GM21423 (cell line): ENCODE results near the gene GLTP.
A peak's percentile ranks its signal among the peaks of the same experiment; 100 is the strongest.
"Not testable (repeated sequence)": the region's sequence is repeated elsewhere in the genome, so short reads cannot be mapped to it uniquely, and the experiment has no call there.

Experiments
- ATAC-seq: cut with Tn5 transposase; IDR thresholded peaks from one replicate; pipeline ENCODE4 v1.9.1; 2021; ENCODE audit warnings: mild to moderate bottlenecking, moderate library complexity; ENCODE audit not compliant: unreplicated experiment

The GLTP gene, protein sequence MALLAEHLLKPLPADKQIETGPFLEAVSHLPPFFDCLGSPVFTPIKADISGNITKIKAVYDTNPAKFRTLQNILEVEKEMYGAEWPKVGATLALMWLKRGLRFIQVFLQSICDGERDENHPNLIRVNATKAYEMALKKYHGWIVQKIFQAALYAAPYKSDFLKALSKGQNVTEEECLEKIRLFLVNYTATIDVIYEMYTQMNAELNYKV

DNA sequence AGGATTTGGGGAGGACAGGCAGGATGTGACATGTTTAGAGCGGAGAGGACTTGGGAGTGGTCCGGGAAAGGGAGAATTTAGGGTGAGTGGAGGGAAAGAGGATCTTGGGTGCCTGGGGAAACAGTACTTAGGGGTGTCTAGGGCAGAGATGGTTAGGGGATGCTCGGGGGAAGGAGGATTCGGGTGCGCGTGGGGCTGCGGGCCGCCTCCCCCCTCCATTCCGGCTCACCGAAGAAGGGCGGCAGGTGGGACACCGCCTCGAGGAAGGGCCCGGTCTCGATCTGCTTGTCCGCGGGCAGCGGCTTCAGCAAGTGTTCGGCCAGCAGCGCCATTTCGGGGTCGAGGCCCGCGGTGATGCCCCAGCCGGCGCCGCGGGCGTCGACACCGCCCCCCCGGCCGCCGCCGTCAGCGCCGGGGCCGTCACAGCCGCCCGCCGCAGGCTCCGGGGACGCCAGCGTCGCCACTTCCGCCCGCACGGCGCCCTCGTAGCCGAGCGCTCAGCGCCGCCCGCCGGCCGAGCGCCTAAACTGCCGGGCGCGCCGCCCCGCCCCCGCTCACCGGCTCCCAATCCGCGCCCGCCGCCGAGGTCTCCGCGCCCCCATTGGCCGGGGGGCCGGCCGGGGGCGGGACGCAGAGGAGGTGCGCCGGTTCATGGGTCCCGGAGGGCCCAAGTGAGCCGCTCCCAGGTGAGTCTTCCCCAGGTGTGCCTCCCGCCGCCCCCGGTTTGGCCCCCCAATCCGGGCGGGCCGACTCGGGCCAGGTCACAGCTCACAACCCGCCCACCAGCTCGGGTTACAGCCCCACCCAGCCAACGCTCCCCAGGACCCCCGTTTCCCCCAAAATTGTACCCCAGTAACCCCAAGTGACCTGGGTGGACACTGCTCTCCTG is at the start of gene GLTP:
Gene GLTP, minus strand, starts transcription at position 499 of the 889 bp plus-strand sequence. Its CDS starts 167 bp downstream, at position 332.
- ATAC-seq, result peak; percentile 94

DNA sequence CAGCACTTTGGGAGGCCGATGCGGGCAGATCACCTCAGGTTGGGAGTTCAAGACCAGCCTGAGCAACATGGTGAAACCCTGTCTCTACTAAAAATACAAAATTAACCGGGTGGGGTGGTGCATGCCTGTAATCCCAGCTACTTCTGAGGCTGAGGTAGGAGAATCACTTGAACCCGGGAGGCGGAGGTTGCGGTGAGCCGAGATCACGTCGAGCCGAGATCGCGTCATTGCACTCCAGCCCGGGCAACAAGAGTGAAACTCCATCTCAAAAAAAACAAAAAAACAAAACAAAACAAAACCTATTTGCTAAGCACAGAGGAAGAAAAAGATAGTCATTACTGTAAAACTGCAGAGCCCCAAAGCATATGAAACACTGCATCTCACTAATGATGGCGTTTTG is 49.0 kb upstream of the GLTP start:
- not testable (repeated sequence) for ATAC-seq

DNA sequence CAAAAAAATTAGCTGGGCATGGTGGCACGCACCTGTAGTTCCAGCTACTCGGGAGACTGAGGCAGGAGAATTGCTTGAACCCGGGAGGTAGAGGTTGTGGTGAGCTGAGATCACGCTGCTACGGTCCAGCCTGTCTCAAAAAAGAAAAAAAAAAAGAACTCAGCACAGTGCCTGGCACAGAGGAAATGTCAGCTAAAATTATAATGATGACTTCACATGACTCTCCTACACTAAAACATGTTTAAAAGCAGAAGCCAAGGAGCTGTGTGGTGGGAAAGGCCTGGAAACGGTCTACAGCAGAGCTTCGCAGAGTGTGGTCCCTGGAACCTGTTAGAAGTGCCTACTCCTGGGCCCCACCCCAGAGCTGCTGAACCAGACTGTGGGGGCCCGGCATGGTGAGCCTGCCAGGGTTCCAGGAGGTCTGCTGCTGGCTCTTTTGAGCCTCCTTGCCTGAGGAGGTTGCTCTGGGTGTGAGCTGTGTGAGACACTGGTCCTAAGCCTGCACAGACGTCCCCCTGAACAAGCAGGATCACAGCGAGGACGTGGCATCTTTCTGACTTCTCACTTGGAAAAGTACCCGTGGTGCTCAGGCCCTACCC is 47.8 kb upstream of the GLTP start:
- ATAC-seq, result no peak

DNA sequence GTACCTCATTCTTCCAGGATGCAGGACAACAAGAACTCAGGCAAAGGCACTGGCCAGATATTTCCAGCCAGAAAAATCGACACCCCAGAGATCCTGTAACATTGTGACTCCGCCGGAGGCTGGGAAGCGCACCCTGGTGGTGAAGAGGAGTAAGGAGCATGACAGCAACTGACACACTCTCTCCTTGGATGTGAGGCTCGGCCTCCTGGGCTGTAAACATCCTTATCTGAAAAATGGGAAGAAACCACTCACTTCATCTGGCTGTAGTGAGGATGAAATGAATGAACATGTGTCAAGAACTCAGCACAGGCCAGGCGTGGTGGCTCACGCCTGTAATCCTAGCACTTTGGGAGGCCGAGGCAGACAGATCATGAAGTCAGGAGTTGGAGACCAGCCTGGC is 47.3 kb upstream of the GLTP start:
- ATAC-seq, result no peak

DNA sequence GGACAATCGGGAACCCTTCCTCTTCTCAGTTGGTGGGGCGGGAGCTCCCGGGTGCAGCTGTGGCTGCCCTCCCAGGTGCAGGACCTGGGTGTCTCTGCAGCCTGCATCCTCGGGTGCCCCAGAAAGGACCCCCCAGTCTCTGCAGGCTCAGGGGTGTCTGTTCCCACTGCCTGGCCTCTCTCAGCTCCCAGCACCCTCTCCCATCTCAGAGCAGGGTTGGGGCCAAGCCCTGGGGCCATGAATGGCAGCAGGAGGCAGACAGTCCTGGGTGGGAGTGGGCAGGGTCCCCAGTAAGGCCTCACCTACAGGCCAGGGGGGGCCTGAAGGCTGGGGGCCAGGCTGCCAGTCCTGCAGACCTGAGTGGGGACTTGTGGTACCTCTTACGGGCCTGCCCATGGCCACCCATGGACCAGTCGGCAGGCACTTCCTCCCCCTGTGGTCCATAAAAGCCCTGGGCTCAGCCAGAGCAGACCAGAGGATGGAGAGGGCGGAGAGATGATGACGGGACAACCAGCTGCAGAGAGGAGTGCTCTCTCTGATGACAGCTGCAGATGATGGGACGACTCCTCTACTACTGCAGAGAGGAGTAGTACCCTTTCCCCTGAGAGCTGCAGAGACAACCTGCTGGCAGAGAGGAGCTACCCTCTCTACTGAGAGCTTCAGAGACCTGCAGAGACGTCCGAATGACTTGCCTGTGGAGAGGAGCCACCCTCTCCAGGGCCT is 46.3 kb upstream of the GLTP start:
- no peak for ATAC-seq

DNA sequence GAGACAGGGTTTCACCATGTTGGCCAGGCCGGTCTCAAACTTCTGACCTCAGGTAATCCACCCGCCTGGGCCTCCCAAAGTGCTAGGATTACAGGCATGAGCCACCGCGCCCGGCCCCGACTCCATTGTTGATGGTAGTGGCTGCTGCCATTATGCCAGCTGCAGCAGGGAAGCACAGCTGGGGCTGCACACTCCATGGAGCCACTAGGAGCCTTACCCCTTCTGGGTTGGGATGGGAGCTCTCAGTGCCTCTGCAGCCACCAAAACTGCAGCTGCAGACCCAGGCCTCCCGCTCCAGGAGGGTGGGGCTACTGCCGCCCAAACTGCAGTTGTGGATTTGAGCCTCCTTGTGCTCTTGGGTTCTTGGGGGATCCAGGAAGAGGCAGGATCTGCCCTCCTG is 45.7 kb upstream of the GLTP start:
- no peak for ATAC-seq

DNA sequence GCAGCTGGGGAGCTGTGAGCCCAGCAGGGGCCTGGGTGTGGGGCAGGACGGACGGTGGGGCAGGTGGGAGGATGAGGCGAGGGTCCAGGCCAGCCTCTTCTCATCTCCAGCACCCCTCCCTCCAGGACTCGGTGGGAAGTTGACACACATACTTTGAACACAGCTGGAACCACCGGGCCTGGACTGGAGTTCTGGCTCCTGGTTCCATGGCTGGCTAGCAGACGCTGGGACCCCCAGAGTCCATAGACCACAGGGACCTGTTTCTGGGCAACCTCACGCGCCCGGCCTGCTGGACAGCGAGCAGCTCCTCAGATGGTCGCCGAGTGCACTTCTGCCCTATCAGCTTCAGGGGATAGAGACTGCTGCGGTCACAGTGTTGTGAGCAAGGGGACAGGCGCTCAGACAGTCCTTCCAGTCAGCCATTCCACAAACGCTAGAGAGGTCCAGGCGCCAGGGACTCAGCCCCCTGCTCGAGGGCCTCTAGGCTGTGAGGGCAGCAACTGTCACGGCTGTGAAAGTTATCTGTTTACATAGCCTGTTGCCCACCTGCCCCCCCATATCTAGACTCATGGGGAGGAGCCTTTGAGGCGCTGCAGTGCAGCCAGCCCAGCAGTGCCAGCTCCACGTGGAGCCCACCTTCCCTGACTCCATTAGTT is 45.0 kb upstream of the GLTP start:
- ATAC-seq, result no peak

DNA sequence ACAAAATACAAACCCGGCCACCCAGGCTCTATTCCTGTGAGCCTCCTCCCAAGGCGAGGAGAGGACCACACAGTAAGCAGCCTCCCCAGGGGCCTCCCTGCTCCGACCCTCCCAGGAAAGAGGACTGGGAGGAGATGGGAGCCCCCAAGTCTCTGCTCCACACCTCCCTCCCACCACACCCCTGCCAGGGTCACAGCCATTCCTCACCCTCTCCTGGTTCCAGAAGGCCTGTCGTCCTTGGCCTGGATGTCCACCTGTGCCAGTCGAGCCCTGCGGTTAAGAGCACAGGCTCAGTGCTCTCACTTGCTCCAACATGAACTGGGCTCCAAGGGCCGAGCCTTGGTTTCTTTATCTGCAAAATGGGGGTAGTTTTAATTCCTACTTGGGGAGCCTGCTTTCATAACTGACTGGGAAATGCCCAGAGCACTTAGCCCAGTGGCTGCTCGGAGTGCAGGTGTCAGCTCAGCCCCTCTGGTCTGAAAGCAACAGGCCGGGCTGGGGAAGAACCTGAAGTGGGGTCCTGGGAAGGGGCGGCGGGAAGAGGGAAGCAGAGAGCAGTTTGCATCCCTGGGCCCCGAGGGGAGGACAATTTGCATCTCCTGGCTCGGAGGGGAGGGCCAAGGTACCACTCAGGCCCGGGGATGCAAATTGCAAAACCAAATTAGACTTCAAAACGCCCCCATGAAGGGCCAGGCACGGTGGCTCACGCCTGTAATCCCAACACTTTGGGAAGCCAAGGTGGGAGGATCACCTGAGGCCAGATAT is 43.3 kb upstream of the GLTP start:
- no peak for ATAC-seq

DNA sequence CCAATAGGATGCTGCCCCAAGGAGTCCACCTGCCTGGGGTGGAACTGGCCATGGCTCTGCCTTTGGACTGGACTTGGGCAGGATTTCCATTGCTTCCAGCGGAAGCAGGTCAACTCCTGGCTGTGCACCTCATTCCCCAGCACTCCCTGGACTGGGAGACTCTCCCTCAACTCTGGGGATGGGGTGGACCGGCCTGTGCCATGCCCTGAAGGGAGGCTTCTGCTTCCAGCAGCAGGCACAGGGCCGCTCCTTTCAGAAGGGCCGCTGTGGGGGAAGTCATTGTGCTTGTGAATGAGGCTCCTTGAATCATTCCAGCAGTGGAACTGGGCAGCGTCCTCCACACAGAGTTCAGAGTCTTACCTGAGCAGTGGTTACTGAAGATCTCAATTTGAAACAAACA is 42.7 kb upstream of the GLTP start:
- ATAC-seq, result no peak

DNA sequence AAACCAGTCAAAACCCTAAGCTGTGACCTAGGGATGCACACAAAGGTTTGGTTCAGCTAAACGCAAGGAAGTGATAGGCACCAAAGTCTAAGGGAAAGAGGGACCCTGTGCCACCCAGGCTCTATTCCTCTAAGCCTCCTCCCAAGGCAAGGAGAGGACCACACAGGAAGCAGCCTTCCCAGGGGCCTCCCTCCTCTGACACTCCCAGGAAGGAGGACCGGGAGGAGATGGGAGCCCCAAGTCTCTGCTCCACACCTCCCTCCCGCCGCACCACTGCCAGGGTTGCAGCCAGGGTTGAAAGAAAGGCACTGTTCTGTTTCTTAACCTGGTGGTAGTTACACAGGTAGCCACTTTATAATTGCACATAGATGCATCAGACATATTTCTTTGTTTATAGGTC is 41.6 kb upstream of the GLTP start:
- ATAC-seq, result no peak

DNA sequence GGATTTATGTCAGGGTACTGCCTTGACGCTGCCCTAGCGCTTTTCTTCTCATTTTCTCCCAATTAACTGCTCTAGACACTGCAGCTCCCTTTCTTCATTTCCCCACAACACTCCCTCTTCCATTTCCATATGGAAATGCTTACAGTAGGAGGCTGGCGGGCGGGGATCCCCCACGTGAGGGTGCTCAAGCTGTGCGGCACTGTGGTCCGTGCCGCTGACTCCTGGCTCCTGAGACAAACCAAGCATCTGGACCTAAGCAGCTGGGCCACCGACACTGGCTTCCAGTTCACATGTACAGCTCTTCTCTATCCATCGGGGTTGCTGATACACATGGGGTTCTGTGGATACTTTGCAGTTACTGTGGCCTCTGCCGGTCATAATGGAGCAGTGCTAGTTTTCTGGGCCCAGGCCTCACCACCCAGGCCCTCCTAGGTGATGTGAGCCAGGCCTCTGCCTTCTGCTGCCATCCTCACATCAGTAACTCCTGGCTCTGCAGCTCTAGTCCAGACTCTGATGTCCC is 40.0 kb upstream of the GLTP start:
- ATAC-seq, result no peak

DNA sequence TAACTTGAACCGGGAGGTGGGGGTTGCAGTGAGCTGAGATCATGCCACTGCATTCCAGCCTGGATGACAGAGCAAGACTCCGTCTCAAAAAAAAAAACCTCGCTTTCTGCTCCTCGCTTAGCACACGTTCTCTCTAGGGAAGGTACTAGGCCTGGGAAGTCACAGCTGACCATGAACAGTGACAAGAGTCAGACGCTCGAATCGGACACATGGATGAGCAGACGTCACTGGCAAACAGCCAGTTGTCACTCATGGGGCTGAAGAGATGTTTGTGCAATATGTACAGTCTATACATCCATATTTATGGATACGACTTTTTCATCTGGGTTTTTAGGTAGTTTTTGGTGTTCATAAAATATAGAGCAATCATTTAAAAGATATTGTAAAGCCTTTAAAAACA is 39.1 kb upstream of the GLTP start:
- ATAC-seq, result no peak

DNA sequence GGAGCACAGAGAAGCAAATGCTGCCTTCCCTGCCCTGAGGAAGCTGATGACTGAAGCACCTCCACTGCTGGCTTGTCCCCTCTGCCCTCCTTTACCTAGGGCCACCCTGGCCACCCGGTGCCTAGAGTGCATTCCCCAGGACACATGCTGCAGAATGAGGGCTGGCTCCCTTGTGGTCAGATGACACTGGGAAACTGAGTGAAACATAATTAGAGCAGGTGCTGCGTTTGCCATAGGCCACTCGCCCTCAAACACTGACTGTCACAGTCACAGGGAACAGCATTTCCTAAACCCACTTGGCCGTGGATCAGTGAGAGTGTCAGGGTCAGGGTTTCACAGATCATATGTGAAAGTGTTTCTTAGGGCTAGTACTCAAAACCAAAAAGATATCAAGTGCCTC is 35.7 kb upstream of the GLTP start:
- no peak for ATAC-seq

DNA sequence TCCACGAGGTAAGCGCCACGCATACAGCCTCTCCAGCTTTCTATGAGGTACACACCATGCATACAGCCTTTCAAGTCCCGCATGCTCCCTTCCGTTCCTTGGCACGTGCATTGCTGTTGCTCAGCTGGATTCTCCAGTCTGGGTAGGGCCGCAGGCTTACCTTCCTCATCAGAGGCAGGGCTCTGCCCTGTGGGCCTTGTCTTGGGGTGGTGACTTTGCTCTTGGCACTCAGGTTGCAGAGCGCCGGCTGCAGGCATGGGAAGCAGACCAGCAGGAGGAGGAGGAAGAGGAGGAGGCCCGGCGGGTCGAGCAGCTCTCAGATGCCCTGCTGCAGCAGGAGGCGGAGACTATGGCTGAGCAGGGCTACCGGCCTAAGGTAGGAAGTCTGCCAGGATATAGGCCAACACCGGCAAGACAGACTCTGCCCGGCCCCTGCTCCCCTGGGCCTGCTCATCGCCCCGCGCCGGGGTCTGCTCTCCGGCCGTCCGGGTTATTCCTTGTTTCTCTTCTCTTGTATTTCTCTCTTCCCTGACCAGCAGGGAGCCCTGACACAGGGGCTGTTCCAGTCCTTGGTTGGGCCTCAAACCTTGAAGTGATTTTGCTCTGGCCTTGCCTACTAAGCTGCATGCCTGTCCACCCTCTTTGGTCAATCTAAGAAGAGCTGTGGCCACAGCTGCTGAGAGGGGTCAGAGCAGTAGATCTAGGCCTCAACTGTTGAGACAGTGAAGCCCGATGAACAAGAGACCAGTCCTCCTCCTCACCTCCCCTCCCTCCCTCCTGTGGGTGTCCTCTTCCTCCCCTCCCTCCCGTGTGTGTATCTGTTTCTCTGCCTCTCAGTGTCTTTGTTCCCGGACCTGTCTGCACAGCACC is 35.1 kb upstream of the GLTP start:
- no peak for ATAC-seq

DNA sequence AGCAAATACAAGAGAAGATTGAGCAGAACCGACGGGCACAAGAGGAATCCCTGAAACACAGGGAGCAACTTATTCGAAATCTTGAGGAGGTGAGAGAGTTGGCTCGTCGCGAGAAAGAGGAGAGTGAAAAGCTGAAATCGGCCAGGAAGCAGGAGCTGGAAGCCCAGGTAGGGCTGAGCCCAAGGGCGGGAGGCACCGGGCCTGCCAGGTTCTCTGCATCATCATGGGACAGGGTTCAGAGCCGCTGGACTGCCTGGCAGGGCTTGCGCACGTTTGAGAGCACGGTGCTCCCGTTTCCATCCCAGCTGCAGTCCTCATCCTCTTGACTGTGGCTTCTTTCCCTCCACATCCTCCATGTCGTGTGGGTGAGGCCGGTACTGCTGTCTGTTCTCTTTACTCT is 34.1 kb upstream of the GLTP start:
- ATAC-seq, result no peak

DNA sequence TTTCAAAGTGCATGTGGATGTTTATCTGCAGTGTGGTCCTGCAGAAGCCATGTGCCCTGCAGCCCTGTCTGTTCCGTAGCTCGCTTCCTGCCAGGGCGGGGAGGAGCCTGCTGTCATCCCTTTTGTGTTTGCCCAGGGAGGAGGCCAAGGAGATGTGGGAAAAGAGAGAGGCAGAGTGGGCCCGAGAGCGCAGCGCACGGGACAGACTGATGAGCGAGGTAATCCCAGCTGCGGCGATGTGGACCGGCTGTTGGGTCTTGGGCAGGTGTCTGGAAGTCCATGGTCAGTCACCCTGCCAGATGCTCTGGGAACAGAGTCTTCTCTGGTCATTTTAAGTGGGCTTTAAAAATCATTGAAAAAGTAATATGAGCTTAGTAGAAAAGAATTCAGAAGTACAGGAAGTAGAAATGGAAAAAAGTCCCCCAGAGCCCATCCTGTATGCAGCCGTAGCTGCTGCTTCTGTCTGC is 32.5 kb upstream of the GLTP start:
- no peak for ATAC-seq

DNA sequence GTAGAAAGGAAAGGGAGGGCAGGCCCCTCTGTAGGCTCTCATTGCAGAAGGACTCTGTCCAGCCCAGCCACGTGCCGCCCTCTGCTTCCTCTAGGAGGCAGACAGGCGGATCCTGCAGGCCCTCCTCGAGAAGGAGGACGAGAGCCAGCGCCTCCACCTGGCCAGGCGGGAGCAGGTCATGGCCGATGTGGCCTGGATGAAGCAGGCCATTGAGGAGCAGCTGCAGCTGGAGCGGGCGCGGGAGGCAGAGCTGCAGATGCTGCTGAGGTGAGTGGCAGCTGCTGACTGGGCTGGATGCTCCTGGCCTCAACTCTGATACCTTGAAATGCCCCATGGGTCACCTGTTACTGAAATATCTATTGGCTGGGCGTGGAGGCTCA is 30.6 kb upstream of the GLTP start:
- no peak for ATAC-seq

DNA sequence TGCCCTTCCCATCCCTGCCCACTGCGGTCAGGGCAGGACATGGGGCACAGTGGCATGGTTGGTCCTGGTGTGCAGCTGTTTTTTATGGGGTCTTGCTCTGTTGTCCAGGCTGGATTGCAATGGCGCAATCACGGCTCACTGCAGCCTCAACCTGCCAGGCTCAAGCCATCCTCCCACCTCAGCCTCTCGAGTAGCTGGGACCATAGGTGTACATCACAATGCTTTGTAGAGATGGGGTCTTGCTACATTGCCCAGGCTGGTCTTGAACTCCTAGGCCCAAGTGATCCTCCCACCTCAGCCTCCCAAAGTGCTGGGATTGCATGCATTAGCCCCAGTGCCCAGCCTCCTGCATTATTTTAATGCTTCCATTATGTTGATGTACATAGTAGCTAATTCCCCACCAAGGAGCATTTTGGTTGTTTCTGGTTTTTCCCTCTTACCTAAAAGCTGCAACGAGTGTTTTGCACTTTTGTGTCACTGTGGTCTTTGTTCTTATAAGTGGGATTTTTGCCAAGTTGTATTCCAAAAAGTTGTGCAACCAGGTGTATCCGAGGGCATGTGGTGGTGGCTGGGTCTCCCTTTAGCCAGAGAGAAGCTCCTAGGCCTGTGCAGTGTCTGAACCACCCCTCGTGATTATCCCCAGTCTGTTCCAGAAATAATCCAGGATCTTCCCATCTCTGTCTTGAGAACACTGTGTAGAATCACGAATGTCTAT is 30.1 kb upstream of the GLTP start:
- ATAC-seq, result no peak
